SIG-M5 treated with dmso at 0.1 percent for 504 hours (cell line): Measurements from ENCODE around the gene ALG5.

Experiments
- DNase-seq: peaks from one replicate; lab custom pipeline; 2025; ENCODE audit not compliant: unreplicated experiment; lab: John Stamatoyannopoulos, UW

ALG5 gene, protein sequence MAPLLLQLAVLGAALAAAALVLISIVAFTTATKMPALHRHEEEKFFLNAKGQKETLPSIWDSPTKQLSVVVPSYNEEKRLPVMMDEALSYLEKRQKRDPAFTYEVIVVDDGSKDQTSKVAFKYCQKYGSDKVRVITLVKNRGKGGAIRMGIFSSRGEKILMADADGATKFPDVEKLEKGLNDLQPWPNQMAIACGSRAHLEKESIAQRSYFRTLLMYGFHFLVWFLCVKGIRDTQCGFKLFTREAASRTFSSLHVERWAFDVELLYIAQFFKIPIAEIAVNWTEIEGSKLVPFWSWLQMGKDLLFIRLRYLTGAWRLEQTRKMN

DNA sequence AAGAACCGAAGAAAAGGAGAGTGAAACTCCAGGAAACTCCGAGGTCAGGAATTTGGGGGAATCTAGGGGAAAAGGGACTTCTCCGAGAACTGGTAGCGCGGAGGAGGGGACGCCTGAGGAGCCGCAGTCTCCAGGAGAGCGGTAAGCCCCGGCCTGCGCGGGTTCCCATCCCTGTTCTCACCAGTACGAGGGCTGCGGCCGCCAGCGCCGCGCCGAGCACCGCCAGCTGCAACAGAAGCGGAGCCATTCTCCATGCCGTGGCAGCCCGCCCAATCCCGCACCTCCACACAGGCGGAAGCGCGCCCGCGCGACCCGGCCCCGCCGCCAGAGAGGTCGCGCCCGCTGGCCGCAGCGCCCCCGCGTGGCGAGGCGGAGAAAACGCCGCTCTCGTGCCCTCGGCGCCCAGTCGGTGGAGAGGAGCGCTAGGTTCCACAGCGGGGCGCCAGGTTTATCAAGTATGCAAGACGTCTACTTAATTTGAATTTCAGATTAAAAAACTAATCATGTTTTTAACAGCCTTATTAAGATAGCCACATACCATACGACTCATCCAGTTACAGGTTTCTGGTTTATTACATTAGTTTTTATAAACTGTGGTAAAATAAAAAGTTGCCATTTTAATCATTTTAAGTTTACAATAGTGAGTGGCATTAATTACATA lies at the start of gene ALG5:
TSS of gene ALG5 (minus strand) at position 287 of the 661 bp plus-strand sequence. CDS start at position 247, 40 bp downstream.
- DNase-seq, result peak; percentile 83

DNA sequence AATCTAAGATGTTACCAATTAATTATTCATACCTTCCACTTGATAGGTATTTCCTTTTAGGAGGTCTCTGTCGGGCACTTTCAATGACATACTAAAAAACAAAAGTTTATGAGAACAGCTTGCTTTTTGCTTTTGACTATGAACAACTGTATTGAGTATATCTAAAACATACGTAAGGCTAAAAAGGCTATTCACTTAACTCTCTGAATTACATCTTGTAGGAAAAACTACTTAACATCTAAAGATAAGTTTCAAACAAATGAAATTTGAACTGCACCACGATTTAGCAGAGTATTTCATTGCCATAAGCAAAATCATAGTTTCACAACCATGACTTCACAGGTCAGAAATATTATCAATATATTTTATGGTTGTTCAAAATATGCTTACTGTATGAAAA lies 48.7 kb upstream of the ALG5 start:
- DNase-seq, result no peak

DNA sequence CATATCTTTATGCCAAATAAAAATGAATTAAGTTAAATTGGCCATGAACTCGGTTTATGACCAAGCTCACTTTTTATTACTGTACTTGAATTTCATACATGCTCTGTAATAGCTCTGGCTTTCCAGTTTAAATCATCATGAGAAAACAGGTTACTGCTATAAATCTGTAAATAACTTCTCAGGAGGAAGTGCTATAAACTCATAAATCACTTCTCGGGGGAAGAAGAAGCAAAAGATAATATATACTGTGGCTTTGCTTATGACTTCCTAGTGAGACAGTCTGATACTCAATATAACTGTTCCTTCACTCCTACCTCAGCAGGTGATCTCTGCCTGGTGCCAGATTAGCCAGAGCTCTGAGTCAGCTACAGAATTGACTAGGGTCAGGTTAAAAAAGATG lies 47.9 kb upstream of the ALG5 start:
- no peak for DNase-seq

DNA sequence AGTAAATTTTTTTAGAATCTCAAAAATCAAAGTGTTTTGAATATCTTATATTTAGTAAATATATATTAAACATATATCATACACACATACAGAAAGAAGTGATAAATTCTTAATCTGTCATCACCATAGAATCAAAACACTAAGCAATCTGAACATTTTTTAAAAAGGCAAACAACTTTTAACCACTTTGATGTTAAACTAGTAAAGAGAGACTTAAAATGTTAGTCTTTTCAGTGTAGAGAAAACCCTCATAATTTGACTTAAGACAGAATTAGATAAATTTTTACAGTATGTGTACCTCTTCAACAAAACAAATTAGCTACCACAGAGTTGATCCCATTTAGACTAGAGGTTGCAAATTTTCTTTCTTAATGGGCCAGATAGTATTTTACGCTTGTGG lies 46.9 kb upstream of the ALG5 start:
- no peak for DNase-seq

DNA sequence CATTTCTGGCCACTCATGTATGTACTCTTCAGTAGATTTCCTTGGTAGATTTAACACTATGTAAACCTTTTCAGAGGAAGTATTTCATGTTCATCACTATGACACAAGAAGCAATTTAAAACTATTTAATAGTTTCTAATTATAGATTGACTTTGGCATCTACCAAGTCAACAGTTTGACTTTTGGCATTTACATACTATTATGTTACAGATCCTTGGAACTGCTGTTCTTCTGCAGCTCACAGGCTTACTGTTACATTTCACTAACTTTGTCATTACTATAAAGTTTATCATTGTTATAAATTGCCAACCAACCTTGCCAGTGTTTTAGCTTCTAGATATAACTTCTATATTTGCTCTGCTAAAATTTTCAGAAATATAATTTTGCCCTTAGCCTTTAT lies 41.6 kb upstream of the ALG5 start:
- DNase-seq, result no peak

DNA sequence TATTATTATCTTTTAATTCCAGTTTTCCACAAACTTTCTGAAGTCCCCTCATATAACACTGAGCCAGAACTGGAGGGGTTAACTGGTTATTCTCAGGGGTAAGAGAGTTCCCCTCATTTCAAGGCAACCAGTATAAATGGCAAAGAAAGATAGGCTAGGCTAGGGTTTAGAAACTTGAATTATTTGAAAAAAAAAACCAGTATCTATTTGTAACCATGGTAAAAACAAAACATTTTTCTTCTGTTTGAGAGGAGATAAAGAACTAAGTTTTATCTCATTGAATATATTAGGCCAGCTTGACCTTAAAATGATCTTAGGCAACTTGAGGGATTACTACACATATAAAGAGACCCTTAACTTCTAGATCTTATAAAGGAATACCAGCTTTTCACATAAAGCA lies 40.8 kb upstream of the ALG5 start:
- no peak for DNase-seq

DNA sequence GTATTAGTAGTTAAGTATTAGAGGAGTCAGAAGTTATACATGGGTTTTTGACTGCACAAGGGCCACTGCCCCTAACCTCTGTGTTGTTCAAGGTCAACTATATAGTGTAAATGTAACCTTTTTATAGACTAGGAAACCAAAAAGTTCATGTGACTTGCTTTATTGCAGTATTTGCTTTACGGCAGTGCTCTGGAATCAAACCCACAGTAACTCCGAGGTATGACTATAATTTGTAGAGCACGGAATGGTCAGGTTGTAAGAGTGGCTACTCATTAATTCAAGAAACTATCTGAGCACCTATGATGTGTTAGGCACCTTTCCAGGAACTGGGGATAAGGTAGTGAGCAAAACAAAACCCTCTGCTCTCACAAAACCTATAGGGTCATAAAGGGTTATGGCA lies 38.1 kb upstream of the ALG5 start:
- DNase-seq, result no peak

DNA sequence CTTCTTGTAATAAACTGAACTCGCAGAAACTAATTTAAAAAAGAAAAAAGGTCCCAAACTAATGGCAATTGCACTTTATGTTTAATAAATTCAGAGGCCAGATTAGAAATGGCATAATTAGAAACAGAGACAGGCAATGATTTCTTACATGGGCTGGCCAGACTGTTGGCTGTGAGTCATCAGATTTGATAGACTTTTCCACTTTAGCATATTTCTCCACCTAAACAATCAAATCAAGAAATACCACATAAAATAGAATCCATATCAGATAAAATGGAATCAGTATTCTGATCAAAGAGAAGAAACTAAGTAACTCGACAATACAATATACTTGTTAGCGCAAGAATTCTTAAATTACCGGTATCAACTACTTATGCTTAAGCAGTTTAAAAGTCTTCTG lies 30.5 kb upstream of the ALG5 start:
- no peak for DNase-seq

DNA sequence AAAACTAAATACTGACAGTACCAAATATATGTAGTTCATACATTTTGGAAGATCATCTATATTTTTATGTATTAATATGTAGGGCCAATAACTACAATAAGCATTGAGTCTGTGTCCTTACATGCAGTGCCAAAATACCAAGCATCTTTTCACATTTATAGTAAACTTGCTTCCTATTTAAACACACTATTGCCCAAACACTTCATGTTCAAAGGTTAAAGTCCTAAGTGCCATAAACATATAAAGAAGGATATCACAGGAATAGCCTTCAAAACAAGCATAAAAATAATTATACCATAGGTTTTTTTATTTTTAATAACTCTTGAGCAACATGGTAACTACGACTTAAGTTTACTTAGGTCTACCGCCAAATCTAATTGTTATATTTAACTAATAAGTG lies 28.5 kb upstream of the ALG5 start:
- DNase-seq, result no peak

DNA sequence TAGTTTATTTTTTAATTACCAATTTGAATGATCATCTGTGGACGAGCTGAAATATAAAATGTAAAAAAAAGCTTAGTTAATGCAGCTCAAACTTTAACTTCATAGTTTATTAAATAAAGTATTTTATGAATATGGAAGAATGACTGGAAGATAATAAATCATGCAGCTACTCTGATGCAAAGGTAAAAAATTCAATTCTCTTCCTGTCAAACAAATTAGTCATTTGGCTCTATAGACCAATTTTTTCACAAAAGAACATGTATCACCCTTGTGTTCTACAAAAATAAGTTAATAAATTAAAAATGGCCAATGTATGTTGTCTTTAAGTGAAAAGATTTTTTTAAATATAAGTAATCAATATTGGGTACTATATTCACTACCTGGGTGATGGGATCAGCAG lies 27.6 kb upstream of the ALG5 start:
- DNase-seq, result no peak

DNA sequence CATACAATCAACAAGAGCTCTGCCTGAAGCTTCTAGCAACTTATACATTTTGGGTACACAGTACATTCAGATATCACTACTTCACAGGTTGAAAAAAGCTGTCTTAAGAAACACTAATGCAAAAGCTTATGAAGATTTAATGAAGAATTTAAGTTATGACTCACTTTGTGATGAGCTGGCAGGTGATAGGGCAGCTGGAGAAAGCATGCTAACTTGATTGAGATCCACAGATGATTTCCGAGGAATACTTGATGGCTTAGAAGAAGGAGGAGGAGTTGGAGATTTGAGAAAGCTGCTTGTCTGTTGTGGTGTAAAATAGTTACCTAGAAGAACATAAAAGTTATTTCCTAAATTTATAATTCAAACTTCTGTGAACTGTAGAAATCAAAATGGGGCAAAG lies 24.7 kb upstream of the ALG5 start:
- DNase-seq, result no peak

DNA sequence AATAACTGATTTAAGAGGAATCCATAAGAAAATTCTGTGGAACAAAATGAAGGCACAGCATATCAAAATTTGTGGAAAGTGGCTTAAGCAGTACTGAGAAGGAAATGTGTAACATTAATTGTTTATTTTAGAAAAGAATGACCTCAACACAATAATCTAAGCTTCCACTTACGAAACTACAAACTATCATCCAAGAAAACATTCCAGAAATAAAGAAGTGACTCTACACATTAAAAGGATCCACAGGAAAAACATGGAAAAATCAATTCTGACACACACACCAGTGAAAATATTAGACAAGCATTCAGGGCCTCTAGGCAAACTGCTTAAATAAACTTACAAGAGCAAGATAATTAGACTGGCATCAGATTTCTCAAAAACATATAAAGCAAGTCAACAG lies 15.5 kb upstream of the ALG5 start:
- DNase-seq, result no peak

DNA sequence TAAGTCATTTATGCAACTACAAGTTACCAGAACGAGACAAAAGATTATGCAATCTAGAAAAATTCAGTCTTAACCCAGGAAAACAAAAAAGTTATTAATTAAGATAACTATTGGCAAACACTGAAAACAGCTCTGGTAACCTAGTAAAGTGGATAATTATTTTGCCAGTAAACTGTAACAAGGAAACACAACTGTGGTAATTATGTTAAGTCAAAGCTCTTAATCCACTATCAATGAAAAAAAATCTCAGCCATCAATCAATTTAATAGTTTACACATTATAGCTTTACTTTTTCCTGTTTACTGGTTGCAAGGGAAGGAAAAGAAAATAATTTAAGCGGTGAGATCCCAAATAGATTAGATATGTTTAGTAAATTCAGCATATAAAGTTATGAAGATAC lies 12.6 kb upstream of the ALG5 start:
- no peak for DNase-seq

DNA sequence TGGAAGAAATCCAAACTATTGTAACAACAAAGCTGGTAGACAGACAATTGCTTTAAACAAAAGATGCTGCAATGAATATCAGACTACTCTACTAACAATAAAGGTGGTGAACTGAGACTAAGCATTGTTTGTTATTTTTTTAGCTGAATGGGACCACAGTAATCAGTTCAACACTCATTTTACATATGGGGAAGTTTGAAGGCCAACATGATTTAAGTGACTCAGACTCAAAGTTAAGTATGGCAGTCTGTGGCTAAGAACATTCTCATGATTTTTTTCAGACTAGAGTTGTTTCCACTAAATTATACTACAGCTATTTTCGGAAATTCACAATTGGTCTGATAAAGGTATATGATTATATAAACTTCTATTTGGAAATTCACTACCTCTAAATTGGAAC lies 11.9 kb upstream of the ALG5 start:
- no peak for DNase-seq

DNA sequence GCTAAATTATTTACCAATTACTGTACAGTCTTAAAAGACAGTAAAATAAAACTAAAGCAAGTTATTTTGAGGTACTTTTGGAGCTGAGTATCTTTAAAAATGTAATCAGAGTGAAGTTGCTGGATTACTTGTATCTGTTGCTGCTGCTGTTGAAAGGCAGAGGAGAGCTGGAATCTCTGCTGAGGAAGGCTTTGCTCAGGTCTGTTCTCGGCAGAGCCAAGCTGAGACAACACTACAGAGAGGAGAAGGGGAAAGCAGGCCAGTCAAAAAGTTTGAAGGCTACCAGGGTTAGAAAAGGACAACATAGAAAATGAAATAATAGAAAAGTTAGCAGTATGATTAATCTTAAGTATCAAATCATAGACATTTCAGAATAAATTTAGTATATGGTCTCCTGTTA lies 11.3 kb upstream of the ALG5 start:
- DNase-seq, result no peak

DNA sequence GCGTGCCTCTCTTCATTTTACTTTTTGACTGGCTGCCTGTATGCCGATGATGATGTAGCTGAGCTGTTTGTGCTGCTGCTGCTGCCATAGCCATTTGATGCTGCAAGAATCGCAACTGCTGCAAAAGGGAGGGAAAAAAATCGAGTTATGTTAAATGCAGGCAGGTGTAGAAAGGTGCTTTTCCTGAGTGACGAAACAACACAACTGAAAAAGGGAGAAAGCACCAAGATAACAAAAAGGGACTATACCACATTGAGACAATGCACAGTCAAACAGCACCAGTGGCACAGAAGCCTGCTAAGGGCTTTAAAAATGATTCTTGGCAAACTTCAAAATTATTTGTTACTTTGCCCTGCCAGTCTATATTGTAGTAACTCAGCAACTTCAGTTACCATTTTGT lies 10.6 kb upstream of the ALG5 start:
- no peak for DNase-seq

DNA sequence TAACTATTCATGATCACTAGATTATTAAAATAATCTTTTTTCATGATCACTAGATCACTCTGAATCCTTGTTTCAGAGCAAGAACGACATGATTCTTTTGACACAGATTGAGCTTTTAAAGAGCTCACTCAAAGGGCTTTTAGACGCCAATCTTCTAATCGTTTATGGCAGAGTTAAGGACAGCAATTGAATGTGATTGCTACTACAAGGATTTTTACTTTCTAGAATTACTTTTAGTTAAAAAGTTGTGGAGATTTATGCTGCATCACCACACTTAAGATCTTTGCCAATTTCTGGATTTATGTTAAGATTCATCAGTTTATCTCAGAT lies 2.7 kb upstream of the ALG5 start:
- DNase-seq, result no peak

DNA sequence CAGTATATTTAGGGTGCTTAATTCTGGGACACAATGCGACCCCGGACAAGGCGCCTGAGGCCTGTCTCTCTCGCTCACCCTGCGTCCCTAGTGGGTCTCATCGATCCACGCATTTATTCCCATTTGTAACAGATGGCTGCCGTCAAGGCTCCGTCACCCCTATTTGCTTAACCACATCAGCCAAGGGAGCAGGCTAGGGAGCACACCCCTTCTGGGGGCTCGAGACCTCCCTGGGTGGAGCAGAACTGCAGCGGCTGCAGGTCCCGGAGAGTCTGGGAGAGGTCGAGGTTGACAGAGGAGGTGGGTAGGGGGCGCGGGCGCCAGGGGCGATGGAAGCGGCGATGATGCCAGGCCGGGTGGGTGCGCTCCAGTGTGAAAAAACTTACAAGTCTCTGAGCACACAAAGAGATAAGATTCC lies 507 bp downstream of the ALG5 start:
- DNase-seq, result no peak

DNA sequence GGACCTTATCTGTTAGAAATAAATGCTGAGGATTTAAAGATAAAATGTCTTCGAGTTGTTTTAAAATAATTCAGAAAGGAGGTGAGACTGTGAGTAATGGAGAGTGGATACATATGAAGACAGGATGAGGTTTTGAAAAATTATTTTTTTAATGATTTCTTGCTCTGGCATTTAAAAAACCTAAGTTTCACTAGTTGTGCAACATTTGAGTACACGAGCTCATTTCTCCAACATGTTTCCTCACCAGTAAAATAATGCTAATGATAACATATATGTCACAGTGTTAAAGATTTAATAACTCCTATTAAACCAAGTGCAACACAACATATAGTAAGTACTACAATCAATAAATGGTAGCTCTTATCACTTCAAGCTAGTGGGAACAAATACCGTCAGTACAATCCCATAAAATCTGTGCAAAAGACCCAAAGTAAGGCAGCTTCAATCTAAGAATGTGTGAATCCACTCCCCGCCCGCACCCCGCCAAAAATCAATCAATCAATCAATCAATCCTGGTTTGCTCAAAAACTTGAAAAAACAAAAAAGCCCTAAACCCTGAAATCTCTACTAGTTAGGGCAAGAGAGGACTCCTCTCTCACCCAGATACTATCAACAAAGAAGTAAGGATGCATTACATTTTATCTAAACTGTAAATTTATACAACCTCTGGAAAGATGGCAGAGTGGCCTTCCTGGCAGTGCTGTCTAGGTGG lies 1.3 kb downstream of the ALG5 start:
- DNase-seq, result no peak

DNA sequence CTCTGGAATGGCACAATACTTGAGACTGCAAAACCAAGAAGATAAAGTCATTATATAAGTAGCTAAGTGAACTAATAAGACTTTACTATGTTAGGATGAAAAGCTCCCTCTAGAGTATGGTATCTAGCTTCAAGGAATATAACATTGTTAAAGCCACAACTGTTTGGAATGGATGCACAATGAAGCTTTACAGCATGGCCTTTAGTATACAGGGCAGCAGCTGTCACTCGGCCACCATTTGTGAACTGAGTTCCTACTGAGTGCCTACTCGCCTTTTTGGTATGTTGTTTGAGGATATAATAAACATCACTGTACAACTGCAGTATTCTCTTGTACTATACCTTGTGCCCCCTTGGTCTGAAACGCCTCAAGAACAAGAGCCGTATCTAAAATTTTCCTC lies 6.8 kb downstream of the ALG5 start:
- DNase-seq, result no peak

DNA sequence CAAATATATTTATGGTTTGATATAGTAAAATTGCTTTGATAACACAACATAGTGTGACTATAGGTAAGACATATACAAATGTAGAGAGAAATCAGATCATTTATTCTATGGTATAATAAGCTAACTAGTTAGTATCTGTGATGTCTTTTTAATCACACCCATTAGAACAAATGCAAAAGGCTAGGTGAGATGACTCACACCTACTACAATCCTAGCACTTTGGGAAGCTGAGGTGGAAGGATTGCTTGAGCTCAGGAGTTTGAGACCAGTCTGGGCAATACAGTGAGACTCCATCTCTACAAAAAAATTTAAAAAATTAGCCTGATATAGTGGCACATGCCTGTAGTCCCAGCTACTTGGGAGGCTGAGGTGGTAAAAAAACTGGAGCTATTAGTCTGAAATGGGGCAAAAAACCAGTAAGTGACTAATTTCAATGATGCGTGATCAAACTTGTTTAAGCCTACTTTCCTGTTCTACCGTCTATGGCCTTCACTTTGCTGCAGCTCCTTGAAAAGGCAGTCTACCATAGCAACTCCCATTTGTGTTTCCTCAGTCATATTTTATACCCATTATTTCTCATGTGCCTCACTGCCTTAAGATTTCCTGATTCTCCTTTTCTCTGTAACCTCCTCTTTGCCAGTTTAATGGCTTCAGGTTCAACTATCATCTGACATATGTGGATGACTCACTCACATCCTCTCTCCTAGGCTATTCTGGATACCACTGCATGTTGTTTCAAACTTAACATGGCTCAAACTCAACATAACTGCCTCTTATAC lies 12.5 kb downstream of the ALG5 start:
- DNase-seq, result no peak
